ENCODE results near the gene AMN1.
"Not testable (repeated sequence)": the region's sequence is repeated elsewhere in the genome, so short reads cannot be mapped to it uniquely, and the experiment has no call there.

AMN1 gene

GRCh38 chr12:31732926-31733548, 4.2 kb upstream of the AMN1 start:
- no peak for DNase-seq

- DNase-seq = not testable (repeated sequence)
These were observed 2.4 kb upstream of the AMN1 start for GRCh38 chr12:31731203-31731602.

- no peak for DNase-seq
These were observed 884 bp upstream of the AMN1 start for GRCh38 chr12:31729705-31730104.

GRCh38 chr12:31728289-31728916, 418 bp downstream of the AMN1 start:
- peak; percentile 73 for DNase-seq

GRCh38 chr12:31727192-31727591, 1.6 kb downstream of the AMN1 start:
- DNase-seq = no peak

- no peak for DNase-seq
These were observed 2.2 kb downstream of the AMN1 start for GRCh38 chr12:31726575-31726974.

- no peak for DNase-seq
These were observed 4.3 kb downstream of the AMN1 start for GRCh38 chr12:31724557-31724956.

GRCh38 chr12:31722580-31722979, 6.2 kb downstream of the AMN1 start:
- DNase-seq = no peak

- not testable (repeated sequence) for DNase-seq
These were observed 10.2 kb downstream of the AMN1 start for GRCh38 chr12:31718542-31719198.

- DNase-seq = not testable (repeated sequence)
These were observed 11.8 kb downstream of the AMN1 start for GRCh38 chr12:31716998-31717397.

- no peak for DNase-seq
These were observed 13.5 kb downstream of the AMN1 start for GRCh38 chr12:31715283-31715825.

- no peak for DNase-seq
These were observed 14.2 kb downstream of the AMN1 start for GRCh38 chr12:31714406-31715271.

GRCh38 chr12:31712877-31713276, 15.9 kb downstream of the AMN1 start:
- DNase-seq = no peak

- no peak for DNase-seq
These were observed 18.6 kb downstream of the AMN1 start for GRCh38 chr12:31710021-31710818.

GRCh38 chr12:31708118-31708517, 20.7 kb downstream of the AMN1 start:
- not testable (repeated sequence) for DNase-seq

GRCh38 chr12:31705621-31706020, 23.2 kb downstream of the AMN1 start:
- DNase-seq = no peak

GRCh38 chr12:31702047-31702446, 26.8 kb downstream of the AMN1 start:
- no peak for DNase-seq

- not testable (repeated sequence) for DNase-seq
These were observed 38.9 kb downstream of the AMN1 start for GRCh38 chr12:31689921-31690320.

- no peak for DNase-seq
These were observed 41.7 kb downstream of the AMN1 start for GRCh38 chr12:31687101-31687527.

- DNase-seq = no peak
These were observed 43.0 kb downstream of the AMN1 start for GRCh38 chr12:31685801-31686200.

GRCh38 chr12:31682136-31682962, 46.5 kb downstream of the AMN1 start:
- peak; percentile 14 for DNase-seq
